Right forelimb (tissue), 1 donor: ENCODE data around the gene TIGD3.

ENCODE experiments used
- DNase-seq: peaks from one replicate; pipeline ENCODE4 v3.0.0-alpha.2; 2018

Gene TIGD3

DNA sequence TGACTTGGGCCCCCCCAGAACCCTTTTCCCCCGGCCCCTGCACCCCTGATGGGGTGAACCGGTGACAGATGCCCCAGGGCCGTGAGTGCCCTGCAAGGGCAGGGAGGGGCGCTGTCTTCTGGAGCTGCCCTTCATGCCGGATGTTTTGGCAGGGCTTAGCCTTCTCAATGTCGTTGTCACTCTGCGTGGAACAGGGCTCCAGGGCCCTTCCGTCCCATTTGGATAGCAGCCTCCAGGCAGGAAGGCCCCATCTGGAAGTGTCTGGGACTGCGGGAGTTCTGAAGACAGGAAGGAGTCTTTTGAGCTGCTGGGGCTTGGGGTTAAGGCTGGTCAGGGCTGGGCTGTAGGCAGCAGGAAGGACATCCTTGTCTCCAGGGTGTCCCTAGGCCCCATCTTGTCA is 36.4 kb downstream of the TIGD3 start:
- DNase-seq, result no peak

GRCh38 chr11:65392186-65392829 is 37.8 kb downstream of the TIGD3 start:
- DNase-seq, result no peak

- DNase-seq, result no peak
Measured at GRCh38 chr11:65392899-65393298, 38.3 kb downstream of the TIGD3 start.

DNA sequence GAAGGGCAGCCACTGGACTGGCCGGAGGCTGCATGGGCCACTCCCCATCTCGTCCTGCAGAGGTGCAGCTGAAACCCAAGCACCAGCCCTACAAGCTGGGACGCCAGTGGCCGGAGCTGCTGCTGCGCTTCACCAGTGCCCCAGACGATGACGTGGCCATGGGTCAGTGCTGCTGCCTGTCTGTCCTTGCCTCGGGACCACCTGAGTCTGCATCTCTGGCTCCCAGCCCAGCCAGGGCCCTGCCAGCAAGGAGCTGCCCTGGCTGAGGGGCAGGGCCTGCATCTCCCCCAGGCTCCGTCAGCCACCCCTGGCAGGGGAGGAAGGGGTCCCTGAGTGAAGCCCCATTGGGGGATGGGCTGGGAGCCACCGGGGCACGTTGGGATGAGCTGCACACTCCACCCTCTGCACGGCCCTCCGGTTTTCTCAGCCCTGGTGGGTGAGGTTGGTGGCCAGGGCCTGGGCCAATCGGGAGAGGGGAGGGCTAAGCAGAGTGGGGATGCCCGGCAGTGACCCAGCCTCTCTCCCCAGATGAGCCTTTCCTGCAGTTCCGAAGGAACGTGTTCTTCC is 39.0 kb downstream of the TIGD3 start:
- no peak for DNase-seq

DNA sequence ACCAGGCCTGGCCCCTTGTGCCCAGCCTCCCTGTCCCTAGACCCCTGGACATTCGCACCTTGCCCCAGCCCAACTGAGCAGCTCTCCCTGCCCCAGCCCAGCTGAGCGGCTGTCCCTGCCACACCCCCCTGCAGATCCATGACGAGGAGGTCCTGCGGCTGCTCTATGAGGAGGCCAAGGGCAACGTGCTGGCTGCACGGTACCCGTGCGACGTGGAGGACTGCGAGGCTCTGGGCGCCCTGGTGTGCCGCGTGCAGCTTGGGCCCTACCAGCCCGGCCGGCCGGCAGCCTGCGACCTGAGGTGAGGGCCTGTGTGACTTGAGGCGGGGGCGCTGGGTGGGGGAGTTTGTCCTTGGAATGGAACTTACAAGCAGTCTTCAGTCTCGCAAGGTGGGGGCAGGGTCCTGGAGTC is 39.6 kb downstream of the TIGD3 start:
- no peak for DNase-seq

DNA sequence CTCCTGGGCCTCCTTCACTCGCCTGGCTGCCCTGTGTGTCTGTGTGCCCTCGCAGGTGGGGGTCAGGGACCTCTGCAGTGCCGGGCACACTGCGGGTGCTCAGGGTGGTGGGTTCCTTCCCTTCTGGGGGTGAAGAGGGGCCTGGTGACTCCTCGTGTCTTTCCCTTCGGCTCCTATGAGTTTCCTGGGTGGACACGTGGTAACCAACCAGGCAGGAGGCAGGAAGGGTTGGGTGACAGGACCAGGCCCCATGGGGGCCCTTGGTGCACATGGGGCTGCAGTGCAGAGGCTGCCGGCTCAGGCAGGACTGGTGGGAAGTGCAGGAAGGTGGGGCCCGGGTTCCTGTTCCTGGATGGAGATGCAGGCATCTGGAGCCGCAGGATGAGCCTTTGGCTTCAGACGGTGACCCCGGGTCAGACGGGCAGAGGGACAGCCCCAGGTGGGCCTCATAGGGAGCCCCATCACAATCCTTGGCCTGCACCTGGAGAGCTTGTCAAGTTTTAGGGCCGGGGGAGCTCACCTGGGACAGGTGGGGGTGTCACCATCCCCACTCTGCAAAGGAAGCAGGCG is 41.5 kb downstream of the TIGD3 start:
- no peak for DNase-seq

GRCh38 chr11:65396769-65397745 is 42.5 kb downstream of the TIGD3 start:
- no peak for DNase-seq

- DNase-seq, result no peak
Measured at GRCh38 chr11:65398362-65398910, 43.9 kb downstream of the TIGD3 start.

GRCh38 chr11:65399249-65399648 is 44.7 kb downstream of the TIGD3 start:
- no peak for DNase-seq

- DNase-seq, result no peak
Measured at GRCh38 chr11:65399845-65400244, 45.3 kb downstream of the TIGD3 start.

DNA sequence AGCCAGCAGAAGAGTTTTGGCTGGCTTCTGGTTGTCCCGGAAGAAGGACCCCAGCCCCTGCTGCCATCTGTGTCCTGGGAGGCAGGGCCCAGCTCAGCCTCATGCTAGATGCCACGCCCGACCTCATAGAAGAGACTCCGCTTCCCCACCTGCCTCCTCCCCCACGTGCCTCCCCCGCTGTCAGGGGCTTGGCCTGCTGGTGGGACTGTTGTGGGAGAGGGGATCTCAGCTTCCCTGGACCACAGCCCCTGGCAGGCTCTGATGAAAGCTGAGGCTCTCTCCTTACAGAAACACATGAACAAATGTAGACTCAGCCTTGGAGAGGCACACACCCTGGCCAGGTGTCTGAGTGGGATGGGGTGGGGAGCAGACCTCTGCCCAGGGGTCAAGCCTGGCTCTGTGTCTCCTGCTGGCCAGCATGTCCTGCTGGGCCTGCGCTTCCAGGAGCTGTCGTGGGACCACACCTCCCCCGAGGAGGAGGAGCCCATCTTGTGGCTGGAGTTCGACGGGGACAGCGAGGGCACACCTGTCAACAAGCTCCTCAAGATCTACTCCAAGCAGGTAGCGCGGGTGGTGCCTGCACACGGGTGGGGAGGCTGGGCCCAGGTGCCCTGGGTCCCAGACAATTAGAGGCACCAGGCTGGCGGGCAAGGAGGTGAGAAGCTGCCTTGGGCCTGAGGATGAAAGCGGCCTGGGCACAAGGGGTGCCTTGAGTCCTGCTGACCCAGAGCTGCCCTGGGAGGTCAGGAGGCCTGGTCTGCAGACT is 45.9 kb downstream of the TIGD3 start:
- no peak for DNase-seq

GRCh38 chr11:65401073-65401802 is 46.7 kb downstream of the TIGD3 start:
- no peak for DNase-seq

- no peak for DNase-seq
Measured at GRCh38 chr11:65401803-65402248, 47.3 kb downstream of the TIGD3 start.

- DNase-seq, result no peak
Measured at GRCh38 chr11:65402790-65403189, 48.2 kb downstream of the TIGD3 start.

DNA sequence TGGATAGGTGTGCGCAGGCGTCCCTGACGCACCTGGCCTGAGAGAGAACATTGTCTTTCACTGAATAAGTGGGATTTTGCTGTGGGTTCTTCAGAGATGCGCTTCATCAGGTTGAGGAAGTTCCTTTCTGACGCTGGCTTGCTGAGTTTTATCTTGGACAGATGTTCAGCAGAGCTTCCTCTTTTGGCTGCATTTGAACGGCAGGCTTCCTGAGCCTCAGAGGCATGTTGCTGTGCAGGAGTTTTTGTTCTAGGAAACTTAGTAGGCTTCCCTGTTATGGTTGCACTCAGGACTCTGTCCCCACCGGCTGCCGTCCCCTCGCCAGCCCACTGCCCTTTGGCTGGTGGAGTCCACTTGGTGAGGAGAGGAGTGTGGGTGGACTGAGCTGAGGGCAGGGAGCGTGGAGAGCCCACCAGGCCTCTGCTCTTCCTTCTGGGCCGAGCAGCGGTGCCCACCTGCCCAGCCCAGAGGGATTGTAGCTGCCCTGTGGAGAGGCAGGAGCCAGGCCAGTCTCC is 49.1 kb downstream of the TIGD3 start:
- DNase-seq, result no peak

- no peak for DNase-seq
Measured at GRCh38 chr11:65404210-65404609, 49.7 kb downstream of the TIGD3 start.

DNA sequence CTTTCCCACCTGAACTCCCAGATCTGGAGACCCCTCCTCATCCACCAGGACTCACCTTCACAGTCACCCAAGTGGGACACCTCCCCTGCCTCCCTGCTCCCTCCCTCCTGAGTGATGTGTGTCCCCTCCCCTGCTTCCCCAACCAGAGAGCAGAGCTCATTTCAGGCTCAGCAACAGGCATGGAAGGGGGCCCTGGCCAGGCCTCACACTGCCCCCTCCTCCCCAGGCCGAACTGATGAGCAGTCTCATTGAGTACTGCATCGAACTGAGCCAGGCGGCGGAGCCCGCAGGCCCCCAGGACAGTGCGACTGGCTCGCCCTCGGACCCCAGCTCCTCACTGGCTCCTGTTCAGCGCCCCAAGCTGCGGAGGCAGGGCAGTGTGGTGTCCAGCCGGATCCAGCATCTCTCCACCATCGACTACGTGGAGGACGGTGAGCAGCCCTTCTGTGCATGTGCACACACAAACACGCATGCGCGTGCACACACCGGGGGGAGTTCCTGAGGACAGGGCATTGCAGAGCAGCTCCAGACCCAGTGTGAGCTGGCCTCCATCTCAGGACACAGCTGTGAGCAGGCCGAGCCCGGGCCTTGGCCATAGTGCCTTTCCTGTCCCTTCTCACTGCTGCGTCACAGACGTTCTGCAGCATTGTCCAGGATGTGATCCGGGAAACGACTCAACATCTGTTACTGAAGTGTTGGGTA is 50.2 kb downstream of the TIGD3 start:
- no peak for DNase-seq
